Measurements from ENCODE around the gene ZBTB44.

DNA sequence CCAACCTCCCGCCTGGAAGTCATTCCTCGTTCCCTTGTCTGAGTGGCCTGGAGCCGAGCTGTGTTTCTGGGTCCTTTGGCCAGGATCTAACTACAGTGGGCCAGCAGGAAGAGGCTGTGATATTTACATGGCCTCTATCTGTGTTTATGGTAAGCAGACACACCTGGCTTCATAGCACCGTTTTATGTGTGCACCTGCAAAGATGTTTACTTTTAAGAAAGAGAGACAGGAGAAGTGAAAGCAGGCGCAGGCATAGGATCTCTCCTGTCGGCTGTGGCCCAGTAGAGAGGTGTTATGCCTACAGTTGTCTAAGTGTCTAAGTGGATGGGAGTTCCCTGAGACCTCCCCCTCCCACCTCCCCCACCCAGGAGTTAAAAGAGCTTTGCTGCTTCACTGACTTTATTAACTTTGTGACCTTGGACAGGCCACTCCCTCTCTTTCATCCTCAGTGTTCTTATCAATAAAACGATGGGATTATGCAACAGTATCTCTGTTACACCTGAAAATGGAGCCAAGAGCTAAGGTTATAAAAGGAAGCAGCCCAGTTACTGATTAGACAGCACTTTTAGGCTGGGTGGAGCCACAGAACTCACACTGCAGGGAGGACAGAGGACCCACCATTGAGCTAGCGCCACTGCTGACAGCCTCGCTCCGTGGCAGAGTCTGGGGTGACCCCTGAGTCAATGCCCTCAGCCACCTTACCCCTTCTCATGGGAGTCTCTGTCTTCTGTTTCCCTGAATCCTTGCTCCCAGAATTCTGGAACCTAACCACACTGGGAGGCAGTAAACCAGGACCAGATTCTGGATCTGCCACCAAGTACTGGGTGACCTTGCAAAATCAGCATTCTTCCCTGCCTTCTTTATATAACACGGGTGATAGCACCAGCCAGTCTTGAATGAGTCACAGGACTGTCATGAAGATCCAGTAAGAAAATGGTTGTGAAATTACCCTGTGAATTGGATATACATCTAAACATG lies 133.1 kb downstream of the ZBTB44 start:
- TF ChIP-seq, protein P1, sequence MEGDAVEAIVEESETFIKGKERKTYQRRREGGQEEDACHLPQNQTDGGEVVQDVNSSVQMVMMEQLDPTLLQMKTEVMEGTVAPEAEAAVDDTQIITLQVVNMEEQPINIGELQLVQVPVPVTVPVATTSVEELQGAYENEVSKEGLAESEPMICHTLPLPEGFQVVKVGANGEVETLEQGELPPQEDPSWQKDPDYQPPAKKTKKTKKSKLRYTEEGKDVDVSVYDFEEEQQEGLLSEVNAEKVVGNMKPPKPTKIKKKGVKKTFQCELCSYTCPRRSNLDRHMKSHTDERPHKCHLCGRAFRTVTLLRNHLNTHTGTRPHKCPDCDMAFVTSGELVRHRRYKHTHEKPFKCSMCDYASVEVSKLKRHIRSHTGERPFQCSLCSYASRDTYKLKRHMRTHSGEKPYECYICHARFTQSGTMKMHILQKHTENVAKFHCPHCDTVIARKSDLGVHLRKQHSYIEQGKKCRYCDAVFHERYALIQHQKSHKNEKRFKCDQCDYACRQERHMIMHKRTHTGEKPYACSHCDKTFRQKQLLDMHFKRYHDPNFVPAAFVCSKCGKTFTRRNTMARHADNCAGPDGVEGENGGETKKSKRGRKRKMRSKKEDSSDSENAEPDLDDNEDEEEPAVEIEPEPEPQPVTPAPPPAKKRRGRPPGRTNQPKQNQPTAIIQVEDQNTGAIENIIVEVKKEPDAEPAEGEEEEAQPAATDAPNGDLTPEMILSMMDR (IDR thresholded peaks at IDR 0.05), result no peak
- TF ChIP-seq POLR2A (IDR thresholded peaks at IDR 0.05), result no peak
